Renal cortical epithelial cell (primary cell): Measurements from ENCODE around the gene ZSCAN26. TPM values are rescaled to one million over a fixed set of nuclear protein-coding genes. Genes with fewer than 3 reads are reported as not detected.

Experiments used
- DNase-seq: peaks from one replicate; pipeline ENCODE4 v3.0.0-alpha.2; 2011; ENCODE audit warnings: low read depth
- total RNA-seq: library from RNA; depleted of rRNA; stranded (reverse); fragments of >200 nt; gene quantifications from 2 replicates; pipeline ENCODE4 v1.2.3, GENCODE V29; 2014

The ZSCAN26 gene
- total RNA-seq, 1 donor from 2014 or later = 27.0 TPM

GRCh38 chr6:28322661-28323060, 55.7 kb downstream of the ZSCAN26 start:
- DNase-seq = no peak

DNA sequence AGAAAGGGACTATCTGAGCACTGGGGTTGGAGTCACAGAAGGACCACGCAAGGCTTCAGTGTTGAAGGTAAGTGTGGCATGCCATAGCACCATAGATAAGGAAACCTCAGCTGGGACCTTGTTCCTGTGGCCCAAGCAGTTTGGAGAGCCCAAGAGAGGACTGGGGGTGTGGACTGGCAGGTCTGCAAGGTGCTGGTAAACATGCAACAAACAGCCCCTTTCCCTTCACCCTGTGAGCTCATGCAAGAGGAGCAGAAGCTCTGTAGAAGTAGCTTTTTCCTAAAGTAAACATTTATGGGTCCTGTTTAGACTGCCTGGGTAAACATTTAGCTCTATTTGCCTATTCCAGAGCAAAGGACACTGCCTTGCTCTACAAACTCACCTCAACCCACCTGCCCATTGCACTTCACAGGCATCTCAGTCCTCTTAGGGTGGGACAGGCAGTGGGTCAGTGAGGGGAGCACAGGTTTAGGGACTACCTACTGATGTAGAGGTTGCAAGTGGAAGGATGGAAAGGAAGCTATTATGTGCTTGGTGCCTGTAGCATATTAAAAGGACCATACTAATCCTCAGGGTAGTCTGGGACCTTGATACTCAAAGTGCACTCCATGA, 57.0 kb downstream of the ZSCAN26 start:
- DNase-seq = no peak

GRCh38 chr6:28326371-28326948, 59.5 kb downstream of the ZSCAN26 start:
- DNase-seq = no peak

Other genes with a start within 250 kb of the ZSCAN26 start
- 2.4 and 3.5 TPM in 2 replicates for gene ZNF165, start 186.6 kb upstream of the ZSCAN26 start, total RNA-seq
- 8.0 and 8.7 TPM in 2 replicates for gene ZSCAN16, start 142.5 kb upstream of the ZSCAN26 start, total RNA-seq
- gene ZKSCAN8, start 125.3 kb upstream of the ZSCAN26 start, total RNA-seq = 7.6 and 33.1 TPM in 2 replicates
- gene ZSCAN9, start 41.9 kb upstream of the ZSCAN26 start, total RNA-seq = 16.3 and 23.7 TPM in 2 replicates
- 6.1 and 8.1 TPM in 2 replicates for gene ZKSCAN4, start 14.9 kb upstream of the ZSCAN26 start, total RNA-seq
- gene NKAPL, start 7.8 kb upstream of the ZSCAN26 start, total RNA-seq = 0.15 and 0.17 TPM in 2 replicates
- 5.7 and 7.6 TPM in 2 replicates for gene PGBD1, start 14.4 kb downstream of the ZSCAN26 start, total RNA-seq
- gene ZSCAN31, start 69.0 kb downstream of the ZSCAN26 start, total RNA-seq = 3.3 and 10.8 TPM in 2 replicates
- gene ZKSCAN3, start 82.8 kb downstream of the ZSCAN26 start, total RNA-seq = 3.6 and 11.3 TPM in 2 replicates
- gene ZSCAN12, start 132.6 kb downstream of the ZSCAN26 start, total RNA-seq = 5.9 and 12.8 TPM in 2 replicates
- 1.9 and 10.0 TPM in 2 replicates for gene ZSCAN23, start 176.3 kb downstream of the ZSCAN26 start, total RNA-seq
- not detected in 2 replicates for gene GPX6, start 248.7 kb downstream of the ZSCAN26 start, total RNA-seq